22Rv1 (cell line): ENCODE data around the gene SORBS1.

Source experiments
- CTCF ChIP-seq: fragments of 450-650 bp; IDR thresholded peaks from 2 replicates; pipeline ENCODE4 v1.5.1; 2017; ENCODE audit warnings: mild to moderate bottlenecking
- ZFX ChIP-seq: fragments of 450-650 bp; IDR thresholded peaks from 2 replicates; pipeline ENCODE4 v1.6.1; 2017; ENCODE audit warnings: antibody characterized with exemption, borderline replicate concordance

- TF ChIP-seq CTCF = no peak
- no peak for TF ChIP-seq ZFX
Observed at GRCh38 chr10:95312257-95312656, 248.9 kb downstream of the SORBS1 start.
